HCT116 (cell line): ENCODE results near the gene DPH6. TPM values are rescaled to one million over a fixed set of nuclear protein-coding genes. Genes with fewer than 3 reads are reported as not detected.

Source experiments
- ATAC-seq: fragments of 200-7000 bp; cut with Tn5 transposase; 2 replicates; pipeline ENCODE4 v1.9.1; 2020; ENCODE audit warnings: mild to moderate bottlenecking, moderate library complexity
- BruUV-seq: library from RNA; stranded (reverse); fragments of 400-500 nt; replicated peaks from 2 replicates; lab custom pipeline; 2021; lab: Mats Ljungman, UMichigan
- CTCF ChIA-PET: fragments of 300-600 bp; sonication (Branson Sonifier 250); formaldehyde crosslinking; loops from one replicate; lab custom pipeline; 2021; ENCODE audit warnings: antibody characterized with exemption; lab: Charles Lee
- POLR2A ChIA-PET: fragments of 300-600, 350-600 bp; sonication (Branson Sonifier 250); formaldehyde crosslinking; loops from one replicate; lab custom pipeline; 2021; ENCODE audit warnings: antibody characterized with exemption; lab: Charles Lee
- RAD21 ChIA-PET, 2 experiments: fragments of 300-600 bp; sonication (Branson Sonifier 250); formaldehyde crosslinking; loops; one replicate each; lab custom pipeline; 2023; ENCODE audit warnings: low total read pairs in 2 of 2; ENCODE audit not compliant: uncharacterized antibody in 2 of 2, unreplicated experiment in 2 of 2, low non-redundant PET in 1 of 2; lab: Charles Lee
- DNase-seq: peaks from one replicate; pipeline ENCODE4 v3.0.0-alpha.2; 2010; ENCODE audit warnings: low read depth, low spot score
- H2AFZ ChIP-seq: fragments of 200-600 bp; shearing (Covaris generic), sonication (generic); 2 replicates; pipeline ENCODE4 v1.6.1; 2017; ENCODE audit warnings: low read depth, mixed run types, mixed read lengths, antibody characterized with exemption, low read length; ENCODE audit not compliant: poor library complexity, severe bottlenecking
- H3K27ac ChIP-seq: 2 replicates; pipeline ENCODE4 v1.5.1; 2012; ENCODE audit warnings: low read depth, low read length
- H3K27me3 ChIP-seq: fragments of 200-600 bp; sonication (generic); 2 replicates; pipeline ENCODE4 v1.6.1; 2016; ENCODE audit warnings: mixed run types, low read length, mixed read lengths; ENCODE audit not compliant: insufficient read depth
- H3K36me3 ChIP-seq, 2 experiments: fragments of 200-500 bp in 1 of 2; fragments of 200-600 bp in 1 of 2; sonication (Bioruptor generic) in 1 of 2; sonication (generic) in 1 of 2; 2 replicates each; pipeline versions ENCODE4 v1.5.1 to v1.6.1; 2014 to 2016; ENCODE audit warnings: low read length in 2 of 2, inconsistent platforms in 1 of 2, mixed read lengths in 1 of 2, mixed run types in 1 of 2; ENCODE audit not compliant: insufficient read depth in 2 of 2, control insufficient read depth in 1 of 2
- H3K4me1 ChIP-seq, 2 experiments: fragments of 200-600 bp in 1 of 2; sonication (generic) in 1 of 2; 2 replicates each; pipeline versions ENCODE4 v1.5.1 to v1.6.1; 2012 to 2017; ENCODE audit warnings: low read length in 2 of 2, inconsistent platforms in 1 of 2, mild to moderate bottlenecking in 1 of 2, mixed read lengths in 1 of 2, mixed run types in 1 of 2, moderate library complexity in 1 of 2; ENCODE audit not compliant: insufficient read depth in 2 of 2, control insufficient read depth in 1 of 2
- H3K4me2 ChIP-seq: fragments of 200-600 bp; sonication (generic); 2 replicates; pipeline ENCODE4 v1.6.1; 2017; ENCODE audit warnings: mixed run types, low read length, mixed read lengths
- H3K4me3 ChIP-seq, 2 experiments: fragments of 200-600 bp in 1 of 2; sonication (generic) in 1 of 2; replicated peaks in 1 of 2; 2 replicates each; pipeline ENCODE4 v1.5.1; 2011 to 2016; ENCODE audit warnings: low read length in 2 of 2, control low read depth in 1 of 2, low read depth in 1 of 2, mild to moderate bottlenecking in 1 of 2, mixed read lengths in 1 of 2, mixed run types in 1 of 2
- H3K79me2 ChIP-seq: fragments of 200-600 bp; sonication (generic); 2 replicates; pipeline ENCODE4 v1.6.1; 2017; ENCODE audit warnings: mild to moderate bottlenecking, mixed run types, low read length, moderate library complexity, mixed read lengths; ENCODE audit not compliant: insufficient read depth
- H3K9ac ChIP-seq: fragments of 200-600 bp; sonication (generic); 2 replicates; pipeline ENCODE4 v1.6.1; 2016; ENCODE audit warnings: low read length, mixed read lengths
- H3K9me2 ChIP-seq: fragments of 200-600 bp; sonication (generic), shearing (Covaris generic); 2 replicates; pipeline ENCODE4 v1.6.1; 2017; ENCODE audit warnings: mixed run types, mild to moderate bottlenecking, moderate library complexity; ENCODE audit not compliant: insufficient read depth
- H3K9me3 ChIP-seq, 2 experiments: fragments of 200-500 bp in 1 of 2; fragments of 200-600 bp in 1 of 2; sonication (Bioruptor generic) in 1 of 2; sonication (generic) in 1 of 2; 2 replicates each; pipeline ENCODE4 v1.6.1; 2014 to 2017; ENCODE audit warnings: low read length in 2 of 2, mixed read lengths in 2 of 2, inconsistent platforms in 1 of 2, low read depth in 1 of 2, mild to moderate bottlenecking in 1 of 2, mixed run types in 1 of 2, moderate library complexity in 1 of 2; ENCODE audit not compliant: control insufficient read depth in 1 of 2, insufficient read depth in 1 of 2
- H4K20me1 ChIP-seq: fragments of 200-600 bp; sonication (generic), shearing (Covaris generic); 2 replicates; pipeline ENCODE4 v1.6.1; 2017; ENCODE audit warnings: mixed run types, mild to moderate bottlenecking, moderate library complexity; ENCODE audit not compliant: insufficient read depth
- EGR1 ChIP-seq: IDR thresholded peaks from 2 replicates; pipeline ENCODE4 v1.6.1; 2012; ENCODE audit warnings: low read depth
- EZH2 ChIP-seq: fragments of 200-600 bp; sonication (generic); IDR thresholded peaks from 2 replicates; pipeline ENCODE4 v1.6.1; 2017; ENCODE audit warnings: antibody characterized with exemption, mixed run types
- EZH2phosphoT487 ChIP-seq: fragments of 200-600 bp; IDR thresholded peaks from 2 replicates; pipeline ENCODE4 v1.6.1; 2018; ENCODE audit warnings: antibody characterized with exemption, borderline replicate concordance
- JUND ChIP-seq: IDR thresholded peaks from 2 replicates; pipeline ENCODE4 v1.6.1; 2012
- POLR2A ChIP-seq: IDR thresholded peaks from 2 replicates; pipeline ENCODE4 v1.7.0; 2011; ENCODE audit warnings: borderline replicate concordance; ENCODE audit not compliant: insufficient read depth, insufficient read length; ENCODE audit errors: extremely low read depth
- POLR2AphosphoS5 ChIP-seq: IDR thresholded peaks from 2 replicates; pipeline ENCODE4 v1.6.1; 2011; ENCODE audit warnings: mild to moderate bottlenecking, low read depth, low read length, moderate library complexity
- SIN3A ChIP-seq: IDR thresholded peaks from 2 replicates; pipeline ENCODE4 v1.6.1; 2012; ENCODE audit warnings: low read depth
- SP1 ChIP-seq: IDR thresholded peaks from 2 replicates; pipeline ENCODE4 v1.6.1; 2012; ENCODE audit warnings: low read depth
- SRF ChIP-seq: IDR thresholded peaks from 2 replicates; pipeline ENCODE4 v1.6.1; 2012; ENCODE audit warnings: low read depth
- TCF7L2 ChIP-seq: IDR thresholded peaks from 2 replicates; pipeline ENCODE4 v1.7.0; 2011; ENCODE audit warnings: borderline replicate concordance, inconsistent platforms; ENCODE audit not compliant: insufficient read depth, insufficient read length; ENCODE audit errors: extremely low read depth
- YY1 ChIP-seq: IDR thresholded peaks from 2 replicates; pipeline ENCODE4 v1.6.1; 2011; ENCODE audit warnings: low read length, low read depth, moderate library complexity, mild to moderate bottlenecking; ENCODE audit not compliant: insufficient replicate concordance; ENCODE audit errors: extremely low read depth
- ZFX ChIP-seq: fragments of 450-650 bp; IDR thresholded peaks from 2 replicates; pipeline ENCODE4 v1.6.1; 2017
- ZNF274 ChIP-seq: fragments of 200-500 bp; sonication (Bioruptor generic); IDR thresholded peaks from 2 replicates; pipeline ENCODE4 v1.6.1; 2014; ENCODE audit warnings: mild to moderate bottlenecking, low read depth, low read length, inconsistent platforms
- intact Hi-C: fragments of 100-400 bp; cut with micrococcal nuclease; formaldehyde crosslinking; loops from 2 replicates; pipeline ENCODE4 v1.10.0; 2022
- total RNA-seq: library from RNA; stranded (reverse); gene quantifications from one replicate; pipeline ENCODE4 v1.2.1, GENCODE V29; 2021; ENCODE audit not compliant: unreplicated experiment
- TF ChIP-seq, protein P1 (sequence below): IDR thresholded peaks from 2 replicates; pipeline ENCODE4 v1.6.1; 2011; ENCODE audit warnings: mild to moderate bottlenecking, low read length, moderate library complexity; ENCODE audit not compliant: insufficient replicate concordance; ENCODE audit errors: extremely low read depth
- TF ChIP-seq, protein P2 (sequence below), 3 experiments: fragments of 200-600 bp in 1 of 3; sonication (generic) in 1 of 3; IDR thresholded peaks in 2 of 3; conservative IDR thresholded peaks in 1 of 3; 2 replicates each; pipeline ENCODE4 v1.5.1; 2012 to 2017; ENCODE audit warnings: low read depth in 2 of 3, low read length in 2 of 3, antibody characterized with exemption in 1 of 3, borderline replicate concordance in 1 of 3, control low read depth in 1 of 3, mild to moderate bottlenecking in 1 of 3, mixed read lengths in 1 of 3, mixed run types in 1 of 3, moderate library complexity in 1 of 3; ENCODE audit not compliant: insufficient read depth in 1 of 3
- TF ChIP-seq, protein P3 (sequence below): IDR thresholded peaks from 2 replicates; pipeline ENCODE4 v1.6.1; 2012
- TF ChIP-seq, protein P4 (sequence below): IDR thresholded peaks from 2 replicates; pipeline ENCODE4 v1.6.1; 2012
- TF ChIP-seq, protein P5 (sequence below): IDR thresholded peaks from 2 replicates; pipeline ENCODE4 v1.6.1; 2012; ENCODE audit warnings: low read depth

The DPH6 gene
- total RNA-seq, 1 experiment from 2014 or later = 18.2 TPM

DNA sequence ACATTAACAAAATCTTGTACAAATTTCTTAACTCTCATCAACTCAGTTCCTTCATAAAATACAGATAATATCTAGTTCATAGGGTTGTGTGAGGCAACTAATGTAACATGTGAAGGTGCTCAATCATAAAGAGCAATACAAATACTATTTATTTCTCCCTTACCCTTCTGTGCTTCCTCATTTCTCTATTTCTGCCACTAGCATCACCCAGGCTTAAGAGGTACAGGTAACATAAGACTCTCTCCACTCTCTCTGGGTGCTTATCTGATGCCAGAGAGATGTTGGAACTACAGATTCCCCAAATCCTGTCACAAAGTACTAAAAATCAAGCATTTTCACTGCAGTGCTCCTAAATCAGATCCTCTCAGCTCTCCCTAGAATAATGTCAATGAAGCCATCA lies 74.9 kb downstream of the DPH6 start:
- H3K36me3 ChIP-seq = no peaks in the 10 kb centered on the region
- ChIA-PET RAD21 (no interaction called here), POLR2A (no interaction called here), CTCF (no interaction called here)
- DNase-seq (no peak), ATAC-seq (no peak)
- intact Hi-C loops = no loop called here
- H3K79me2 ChIP-seq = no peaks in the 10 kb centered on the region
- H3K4me2 ChIP-seq = no peak overlapping the region
- TF ChIP-seq EGR1 (no peak), TCF7L2 (no peak), EZH2phosphoT487 (no peak), SP1 (no peak), JUND (no peak), POLR2AphosphoS5 (no peak), ZNF274 (no peak), SIN3A (no peak), ZFX (no peak), YY1 (no peak), SRF (no peak), POLR2A (no peak), EZH2 (no peak)
- TF ChIP-seq, protein P1, sequence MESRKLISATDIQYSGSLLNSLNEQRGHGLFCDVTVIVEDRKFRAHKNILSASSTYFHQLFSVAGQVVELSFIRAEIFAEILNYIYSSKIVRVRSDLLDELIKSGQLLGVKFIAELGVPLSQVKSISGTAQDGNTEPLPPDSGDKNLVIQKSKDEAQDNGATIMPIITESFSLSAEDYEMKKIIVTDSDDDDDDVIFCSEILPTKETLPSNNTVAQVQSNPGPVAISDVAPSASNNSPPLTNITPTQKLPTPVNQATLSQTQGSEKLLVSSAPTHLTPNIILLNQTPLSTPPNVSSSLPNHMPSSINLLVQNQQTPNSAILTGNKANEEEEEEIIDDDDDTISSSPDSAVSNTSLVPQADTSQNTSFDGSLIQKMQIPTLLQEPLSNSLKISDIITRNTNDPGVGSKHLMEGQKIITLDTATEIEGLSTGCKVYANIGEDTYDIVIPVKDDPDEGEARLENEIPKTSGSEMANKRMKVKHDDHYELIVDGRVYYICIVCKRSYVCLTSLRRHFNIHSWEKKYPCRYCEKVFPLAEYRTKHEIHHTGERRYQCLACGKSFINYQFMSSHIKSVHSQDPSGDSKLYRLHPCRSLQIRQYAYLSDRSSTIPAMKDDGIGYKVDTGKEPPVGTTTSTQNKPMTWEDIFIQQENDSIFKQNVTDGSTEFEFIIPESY = no peak
- TF ChIP-seq, protein P2, sequence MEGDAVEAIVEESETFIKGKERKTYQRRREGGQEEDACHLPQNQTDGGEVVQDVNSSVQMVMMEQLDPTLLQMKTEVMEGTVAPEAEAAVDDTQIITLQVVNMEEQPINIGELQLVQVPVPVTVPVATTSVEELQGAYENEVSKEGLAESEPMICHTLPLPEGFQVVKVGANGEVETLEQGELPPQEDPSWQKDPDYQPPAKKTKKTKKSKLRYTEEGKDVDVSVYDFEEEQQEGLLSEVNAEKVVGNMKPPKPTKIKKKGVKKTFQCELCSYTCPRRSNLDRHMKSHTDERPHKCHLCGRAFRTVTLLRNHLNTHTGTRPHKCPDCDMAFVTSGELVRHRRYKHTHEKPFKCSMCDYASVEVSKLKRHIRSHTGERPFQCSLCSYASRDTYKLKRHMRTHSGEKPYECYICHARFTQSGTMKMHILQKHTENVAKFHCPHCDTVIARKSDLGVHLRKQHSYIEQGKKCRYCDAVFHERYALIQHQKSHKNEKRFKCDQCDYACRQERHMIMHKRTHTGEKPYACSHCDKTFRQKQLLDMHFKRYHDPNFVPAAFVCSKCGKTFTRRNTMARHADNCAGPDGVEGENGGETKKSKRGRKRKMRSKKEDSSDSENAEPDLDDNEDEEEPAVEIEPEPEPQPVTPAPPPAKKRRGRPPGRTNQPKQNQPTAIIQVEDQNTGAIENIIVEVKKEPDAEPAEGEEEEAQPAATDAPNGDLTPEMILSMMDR (IDR thresholded peaks at IDR 0.05 in 2 of 3, conservative IDR thresholded peaks at IDR 0.05 in 1 of 3; ENCODE audit: borderline replicate concordance in 1 of 3, insufficient read depth in 1 of 3, low read depth in 2 of 3, low read length in 2 of 3) = no peak
- TF ChIP-seq, protein P3, sequence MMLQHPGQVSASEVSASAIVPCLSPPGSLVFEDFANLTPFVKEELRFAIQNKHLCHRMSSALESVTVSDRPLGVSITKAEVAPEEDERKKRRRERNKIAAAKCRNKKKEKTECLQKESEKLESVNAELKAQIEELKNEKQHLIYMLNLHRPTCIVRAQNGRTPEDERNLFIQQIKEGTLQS = no peak
- TF ChIP-seq, protein P4, sequence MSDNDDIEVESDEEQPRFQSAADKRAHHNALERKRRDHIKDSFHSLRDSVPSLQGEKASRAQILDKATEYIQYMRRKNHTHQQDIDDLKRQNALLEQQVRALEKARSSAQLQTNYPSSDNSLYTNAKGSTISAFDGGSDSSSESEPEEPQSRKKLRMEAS = no peak
- TF ChIP-seq, protein P5, sequence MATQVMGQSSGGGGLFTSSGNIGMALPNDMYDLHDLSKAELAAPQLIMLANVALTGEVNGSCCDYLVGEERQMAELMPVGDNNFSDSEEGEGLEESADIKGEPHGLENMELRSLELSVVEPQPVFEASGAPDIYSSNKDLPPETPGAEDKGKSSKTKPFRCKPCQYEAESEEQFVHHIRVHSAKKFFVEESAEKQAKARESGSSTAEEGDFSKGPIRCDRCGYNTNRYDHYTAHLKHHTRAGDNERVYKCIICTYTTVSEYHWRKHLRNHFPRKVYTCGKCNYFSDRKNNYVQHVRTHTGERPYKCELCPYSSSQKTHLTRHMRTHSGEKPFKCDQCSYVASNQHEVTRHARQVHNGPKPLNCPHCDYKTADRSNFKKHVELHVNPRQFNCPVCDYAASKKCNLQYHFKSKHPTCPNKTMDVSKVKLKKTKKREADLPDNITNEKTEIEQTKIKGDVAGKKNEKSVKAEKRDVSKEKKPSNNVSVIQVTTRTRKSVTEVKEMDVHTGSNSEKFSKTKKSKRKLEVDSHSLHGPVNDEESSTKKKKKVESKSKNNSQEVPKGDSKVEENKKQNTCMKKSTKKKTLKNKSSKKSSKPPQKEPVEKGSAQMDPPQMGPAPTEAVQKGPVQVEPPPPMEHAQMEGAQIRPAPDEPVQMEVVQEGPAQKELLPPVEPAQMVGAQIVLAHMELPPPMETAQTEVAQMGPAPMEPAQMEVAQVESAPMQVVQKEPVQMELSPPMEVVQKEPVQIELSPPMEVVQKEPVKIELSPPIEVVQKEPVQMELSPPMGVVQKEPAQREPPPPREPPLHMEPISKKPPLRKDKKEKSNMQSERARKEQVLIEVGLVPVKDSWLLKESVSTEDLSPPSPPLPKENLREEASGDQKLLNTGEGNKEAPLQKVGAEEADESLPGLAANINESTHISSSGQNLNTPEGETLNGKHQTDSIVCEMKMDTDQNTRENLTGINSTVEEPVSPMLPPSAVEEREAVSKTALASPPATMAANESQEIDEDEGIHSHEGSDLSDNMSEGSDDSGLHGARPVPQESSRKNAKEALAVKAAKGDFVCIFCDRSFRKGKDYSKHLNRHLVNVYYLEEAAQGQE = no peak
- no peaks in the 10 kb centered on the region for H4K20me1 ChIP-seq
- no peaks in the 10 kb centered on the region for H3K4me1 ChIP-seq
- no peak overlapping the region for H3K9ac ChIP-seq
- no peak overlapping the region for H3K4me3 ChIP-seq
- no TSS peak for BruUV-seq
- no peaks in the 10 kb centered on the region for H3K9me3 ChIP-seq
- H2AFZ ChIP-seq = no peak overlapping the region
- no peak overlapping the region for H3K27ac ChIP-seq
- H3K9me2 ChIP-seq = no peaks in the 10 kb centered on the region; the same call in 1 of the 2 replicates
- no peaks in the 10 kb centered on the region for H3K27me3 ChIP-seq
